Measurements from ENCODE around the gene GK.
"Not testable (repeated sequence)": the region's sequence is repeated elsewhere in the genome, so short reads cannot be mapped to it uniquely, and the experiment has no call there.

The GK gene

GRCh38 chrX:30654989-30655607, 1.9 kb downstream of the GK start:
- DNase-seq = no peak

DNA sequence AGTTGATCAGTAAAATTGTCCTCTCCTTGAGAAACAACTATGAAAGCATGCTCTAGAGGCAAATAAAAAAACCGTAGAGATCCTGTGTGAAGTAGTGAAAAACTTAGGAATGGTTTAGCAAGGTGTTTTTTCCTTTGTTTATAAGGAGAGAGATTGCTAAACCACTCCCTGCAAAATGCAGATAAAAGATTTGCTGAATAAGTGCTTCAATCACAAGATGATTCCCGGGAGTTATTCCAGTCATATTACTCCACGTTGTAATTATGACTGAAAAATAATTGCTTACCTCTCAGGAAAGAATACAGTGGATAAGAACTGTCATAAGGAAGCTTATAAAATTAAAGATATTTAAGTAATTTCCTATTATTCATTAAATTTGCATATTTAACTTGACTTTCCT, 2.8 kb downstream of the GK start:
- no peak for DNase-seq

GRCh38 chrX:30657196-30658161, 4.3 kb downstream of the GK start:
- DNase-seq = no peak

GRCh38 chrX:30659421-30659820, 6.2 kb downstream of the GK start:
- peak; percentile 89 for DNase-seq

DNA sequence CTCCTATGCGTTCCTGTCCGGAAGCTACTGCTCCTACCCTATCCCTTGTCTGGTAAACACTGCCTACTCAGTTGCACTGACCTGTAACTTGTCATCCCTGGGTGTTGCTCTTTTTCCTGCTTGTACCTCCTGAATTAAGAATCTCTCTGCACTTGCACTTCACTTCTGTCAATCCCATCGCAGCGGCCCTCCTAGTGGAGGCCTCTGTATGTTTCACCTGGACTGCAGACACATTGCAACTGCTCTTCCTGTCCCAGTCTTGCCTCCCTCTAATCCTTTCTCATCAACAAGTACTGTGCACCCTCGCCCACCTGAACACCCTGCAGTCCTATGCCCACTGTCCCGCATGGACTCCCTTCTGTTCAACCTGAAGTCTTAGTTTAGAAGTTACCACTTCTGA, 8.0 kb downstream of the GK start:
- DNase-seq = no peak

GRCh38 chrX:30663322-30663721, 10.1 kb downstream of the GK start:
- DNase-seq = no peak

GRCh38 chrX:30665471-30665870, 12.2 kb downstream of the GK start:
- no peak for DNase-seq

DNA sequence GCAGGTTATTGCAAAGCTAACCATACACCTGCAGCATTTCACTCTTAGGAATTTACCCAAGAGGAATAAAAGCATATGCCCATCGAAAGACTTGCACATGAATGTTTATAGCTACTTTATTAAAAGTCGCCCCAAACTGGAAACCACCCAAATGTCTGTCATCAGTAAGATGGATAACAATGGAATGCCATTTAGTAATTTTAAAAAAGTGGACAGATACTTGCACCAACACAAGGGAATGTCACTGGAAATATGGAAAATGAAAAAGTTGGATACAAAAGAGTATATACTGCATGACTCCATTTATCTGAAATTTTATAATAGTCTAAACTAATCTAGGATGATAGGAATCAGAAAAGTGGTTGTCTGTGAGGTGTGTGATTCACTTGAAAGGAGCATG, 12.9 kb downstream of the GK start:
- DNase-seq = no peak

DNA sequence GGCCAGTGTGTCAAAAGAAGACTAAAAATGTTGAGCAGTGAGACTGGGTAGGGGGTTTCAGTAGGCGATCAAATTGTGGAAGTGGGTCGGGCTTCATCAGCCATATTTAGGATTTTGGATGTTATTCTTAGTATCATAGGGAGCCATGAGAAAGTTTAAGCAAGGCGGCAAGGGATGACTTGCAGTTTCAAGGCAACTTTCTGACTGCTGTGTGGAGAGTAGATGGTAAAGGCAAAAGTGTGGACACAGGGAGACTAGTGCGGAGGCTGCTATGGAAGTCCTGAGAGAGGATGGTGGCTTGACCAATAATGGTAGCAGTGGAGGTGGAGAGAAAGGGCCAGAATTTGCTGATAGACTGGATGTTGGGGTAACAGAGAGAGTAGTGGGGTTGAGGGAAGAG, 15.4 kb downstream of the GK start:
- no peak for DNase-seq

DNA sequence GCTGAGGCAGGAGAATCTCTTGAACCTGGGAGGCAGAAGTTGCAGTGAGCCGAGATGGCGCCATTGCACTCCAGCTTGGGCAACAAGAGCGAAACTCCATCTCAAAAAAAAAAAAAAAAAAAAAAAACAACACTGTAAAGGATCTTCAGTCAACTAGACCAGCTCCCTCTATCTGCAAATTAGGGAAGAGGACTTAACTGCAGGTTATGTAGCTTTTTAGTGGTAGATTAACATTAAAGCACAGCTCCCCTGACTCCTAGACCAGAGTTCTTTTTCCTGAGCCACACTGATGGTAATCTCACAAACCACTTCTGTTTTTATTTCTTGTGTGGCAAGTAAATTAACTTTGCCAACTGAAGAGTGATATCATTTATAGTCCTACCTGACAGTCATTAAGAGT, 18.0 kb downstream of the GK start:
- not testable (repeated sequence) for DNase-seq

DNA sequence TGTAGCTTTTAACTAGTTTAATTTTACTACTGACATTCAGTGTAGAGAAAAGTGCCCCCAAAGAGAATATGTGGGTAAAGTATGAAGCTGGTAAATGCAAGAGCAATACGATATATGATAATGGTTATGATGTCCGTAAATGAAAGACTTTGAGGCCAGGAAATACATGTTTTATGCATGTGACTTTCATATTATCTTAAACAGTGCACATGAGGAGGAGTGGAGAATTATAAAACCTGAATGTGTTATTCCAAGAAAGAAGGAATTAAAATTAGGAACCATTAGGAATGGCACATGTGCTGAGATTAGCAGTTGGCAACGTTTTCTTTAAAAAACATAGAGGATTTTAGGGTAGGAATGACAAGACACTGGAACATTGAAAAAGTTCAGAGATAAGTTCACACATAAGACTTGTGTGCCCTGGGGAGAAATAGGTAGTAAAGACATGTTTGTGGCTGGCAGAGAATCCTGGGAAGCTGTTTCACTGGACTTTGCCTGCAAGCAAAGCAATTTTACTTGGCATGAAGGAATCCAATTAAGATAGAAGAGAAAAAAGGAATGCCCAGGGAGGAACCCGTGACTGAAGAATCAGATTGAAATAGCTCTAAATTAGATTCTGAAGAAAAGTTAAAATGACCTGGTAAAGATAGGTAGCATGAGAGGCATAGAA, 20.0 kb downstream of the GK start:
- DNase-seq = no peak

- no peak for DNase-seq
These were observed 20.8 kb downstream of the GK start for GRCh38 chrX:30673884-30674598.

DNA sequence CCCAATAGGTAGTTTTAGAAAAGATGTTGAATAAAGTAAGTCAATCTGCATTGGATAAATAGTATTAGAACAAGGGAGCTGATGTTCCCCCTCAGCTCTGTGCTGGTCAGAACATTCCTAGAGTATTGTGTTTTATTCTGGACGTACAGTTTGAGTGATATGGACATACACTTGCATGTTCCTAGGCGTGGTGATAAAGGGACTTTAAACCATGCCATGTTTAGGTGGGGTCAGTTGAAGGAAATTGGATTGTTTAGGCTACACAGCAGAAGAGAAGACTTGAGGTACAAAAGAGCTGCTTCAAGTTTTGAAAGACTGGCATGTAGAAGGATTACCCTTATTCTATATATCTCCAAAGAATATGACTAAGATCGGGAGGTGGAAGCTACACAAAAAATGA, 21.6 kb downstream of the GK start:
- no peak for DNase-seq

GRCh38 chrX:30679369-30679768, 26.1 kb downstream of the GK start:
- DNase-seq = no peak

DNA sequence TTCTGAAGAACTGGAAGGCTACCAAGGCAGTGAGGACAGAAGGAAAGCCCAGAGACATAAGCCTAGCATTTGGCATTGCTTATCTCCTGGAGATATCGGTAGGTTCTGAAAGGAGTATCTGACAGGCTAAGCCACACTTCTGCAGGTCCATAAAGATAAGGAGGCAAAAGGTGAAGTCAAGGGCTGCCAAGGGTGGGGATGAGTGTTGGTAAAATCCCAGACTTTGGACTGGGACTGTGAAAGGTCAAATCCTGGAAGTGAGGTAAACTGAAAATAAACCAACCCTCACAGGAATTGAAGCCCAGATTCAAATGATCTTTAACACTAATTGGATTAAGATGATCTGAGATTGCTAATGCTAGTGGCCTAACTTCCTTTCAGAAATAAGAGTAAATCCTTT, 27.4 kb downstream of the GK start:
- no peak for DNase-seq

DNA sequence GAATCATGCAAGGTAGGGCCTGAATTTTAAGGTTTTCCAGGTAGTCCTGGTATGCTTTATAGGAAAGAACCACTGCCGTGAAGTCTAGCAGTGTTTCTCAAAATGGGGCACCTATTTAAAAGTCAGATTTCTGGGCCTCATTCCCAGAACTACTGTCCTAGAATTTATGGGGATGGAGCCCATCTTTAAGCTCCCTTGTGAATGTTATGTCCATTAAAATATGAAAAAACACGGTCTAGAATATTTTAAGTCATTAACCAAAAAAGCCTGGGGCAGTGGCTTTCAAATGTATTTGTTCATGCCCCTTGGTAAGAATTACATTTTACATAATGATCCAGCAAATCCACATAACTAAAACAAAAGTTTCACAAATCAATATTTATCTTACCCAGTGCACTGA, 35.4 kb downstream of the GK start:
- DNase-seq = no peak

GRCh38 chrX:30689116-30689515, 35.9 kb downstream of the GK start:
- no peak for DNase-seq

GRCh38 chrX:30690330-30690729, 37.1 kb downstream of the GK start:
- peak; percentile 1 for DNase-seq

DNA sequence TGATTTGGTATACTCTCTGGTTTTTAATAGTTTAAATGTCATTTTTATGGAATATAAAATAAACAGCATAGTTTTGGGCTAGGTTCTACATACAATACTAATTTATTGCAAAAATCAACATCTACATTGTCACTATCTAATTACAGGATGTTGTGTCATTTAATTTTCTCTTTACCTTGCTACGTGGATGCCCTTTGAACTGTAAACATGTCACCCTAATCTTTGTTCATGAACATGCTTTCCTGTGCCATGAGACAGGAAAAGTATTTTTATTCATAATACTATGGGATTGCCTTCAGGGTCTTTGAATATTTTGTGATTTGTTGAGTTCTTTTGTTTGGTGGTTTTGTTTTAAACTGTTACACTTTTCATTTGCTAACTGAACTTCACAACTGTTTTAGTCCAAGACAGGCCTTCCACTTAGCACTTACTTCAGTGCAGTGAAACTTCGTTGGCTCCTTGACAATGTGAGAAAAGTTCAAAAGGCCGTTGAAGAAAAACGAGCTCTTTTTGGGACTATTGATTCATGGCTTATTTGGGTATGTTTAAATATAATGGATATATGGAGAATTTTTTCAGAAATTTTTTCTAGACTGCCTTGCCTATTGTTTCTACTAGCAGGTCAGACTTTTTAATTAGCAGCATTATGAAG, 40.9 kb downstream of the GK start:
- DNase-seq = no peak

GRCh38 chrX:30702736-30703135, 49.5 kb downstream of the GK start:
- peak; percentile 54 for DNase-seq

GRCh38 chrX:30706216-30706775, 53.1 kb downstream of the GK start:
- DNase-seq = no peak

DNA sequence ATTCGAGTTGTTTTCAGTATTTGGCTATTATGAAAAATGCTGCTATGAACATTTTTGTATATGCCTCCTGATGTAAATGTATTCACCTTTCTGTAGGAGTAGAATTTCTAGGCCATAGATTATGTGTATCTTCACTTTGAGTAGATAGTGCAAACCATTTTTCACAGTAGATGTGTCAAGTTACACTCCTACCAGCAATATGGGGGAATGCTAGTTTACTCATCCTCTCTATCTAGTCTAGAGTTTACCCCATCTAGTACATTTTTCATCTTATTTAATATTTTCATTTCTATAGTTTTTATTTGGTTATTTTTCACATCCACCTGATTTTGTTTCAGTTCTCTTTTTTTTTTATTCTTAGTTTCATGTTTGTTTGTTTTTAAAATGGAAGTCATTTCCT, 59.0 kb downstream of the GK start:
- DNase-seq = no peak

Measured in fibroblast of skin of right quadriceps (primary cell).